ENCODE measurements around the gene SNX5. TPM values are rescaled to one million over a fixed set of nuclear protein-coding genes. Genes with fewer than 3 reads are reported as not detected.

SNX5 gene
- total and polyA plus RNA-seq, 2 donors (not counting 1 experiment from before 2014, with no cell fraction given): 97.8 to 128 TPM

DNA sequence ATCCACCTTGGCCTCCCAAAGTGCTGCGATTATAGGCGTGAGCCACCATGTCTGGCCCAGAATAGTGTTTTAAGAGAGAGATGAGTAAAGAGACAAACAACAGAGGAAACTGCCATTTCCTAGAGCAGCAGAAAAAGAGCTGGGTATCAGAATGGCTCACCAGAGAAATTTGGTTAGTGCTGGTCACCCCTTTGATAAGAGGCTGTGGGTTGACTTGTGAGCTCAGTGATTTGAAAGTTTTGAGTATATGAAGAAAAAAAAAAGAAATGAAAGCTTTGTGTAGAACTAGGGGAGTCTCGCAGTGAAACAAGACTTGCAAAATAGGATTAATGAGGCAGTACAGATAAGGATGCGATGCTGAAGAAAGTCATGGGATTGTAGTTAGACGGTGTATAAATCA is 29.9 kb upstream of the SNX5 start:
- DNase-seq (no peak), ATAC-seq (ENCODE audit: low read depth) (no peak)
- H3K4me3 Mint-ChIP-seq: no peak overlapping the region
- no peaks in the 10 kb centered on the region for H3K36me3 ChIP-seq (replicated peaks in 1 of 2; ENCODE audit: control extremely low read depth in 1 of 2, control insufficient read depth in 1 of 2, extremely low read depth in 1 of 2, insufficient read depth in 2 of 2, low read length in 1 of 2)
- intact Hi-C loops (cut with micrococcal nuclease): loop anchor here (5.0 kb wide), 1 partner anchor 41 kb away; no protein-coding TSS in a partner anchor
- no peaks in the 10 kb centered on the region for H4K20me1 ChIP-seq (ENCODE audit: control insufficient read depth, insufficient read depth, low read length, poor library complexity, severe bottlenecking)
- ChIA-PET CTCF (interaction anchor here (0.6 to 8.0 kb wide), 14 partner anchors 9 to 494 kb away, joined by 3 to 54 read pairs (median 4); partner anchors contain the start of gene RRBP1), POLR2A (interaction anchor here (0.9 kb wide), 1 partner anchor 35 kb away, joined by 6 read pairs; no protein-coding TSS in a partner anchor)
- 78% methylated on average over 5 of the region's 5 CpGs for WGBS (ENCODE audit: insufficient coverage)
- no peak overlapping the region for H3K9ac ChIP-seq (ENCODE audit: low read length)
- peaks cover 3% of the 10 kb centered on the region for H3K27me3 Mint-ChIP-seq
- H3K27ac Mint-ChIP-seq: no peak overlapping the region
- no peak for TF ChIP-seq EZH2 (IDR thresholded peaks at IDR 0.05; ENCODE audit: borderline replicate concordance, insufficient read depth, low read depth, low read length, poor library complexity, severe bottlenecking)
- TF ChIP-seq, protein P1, sequence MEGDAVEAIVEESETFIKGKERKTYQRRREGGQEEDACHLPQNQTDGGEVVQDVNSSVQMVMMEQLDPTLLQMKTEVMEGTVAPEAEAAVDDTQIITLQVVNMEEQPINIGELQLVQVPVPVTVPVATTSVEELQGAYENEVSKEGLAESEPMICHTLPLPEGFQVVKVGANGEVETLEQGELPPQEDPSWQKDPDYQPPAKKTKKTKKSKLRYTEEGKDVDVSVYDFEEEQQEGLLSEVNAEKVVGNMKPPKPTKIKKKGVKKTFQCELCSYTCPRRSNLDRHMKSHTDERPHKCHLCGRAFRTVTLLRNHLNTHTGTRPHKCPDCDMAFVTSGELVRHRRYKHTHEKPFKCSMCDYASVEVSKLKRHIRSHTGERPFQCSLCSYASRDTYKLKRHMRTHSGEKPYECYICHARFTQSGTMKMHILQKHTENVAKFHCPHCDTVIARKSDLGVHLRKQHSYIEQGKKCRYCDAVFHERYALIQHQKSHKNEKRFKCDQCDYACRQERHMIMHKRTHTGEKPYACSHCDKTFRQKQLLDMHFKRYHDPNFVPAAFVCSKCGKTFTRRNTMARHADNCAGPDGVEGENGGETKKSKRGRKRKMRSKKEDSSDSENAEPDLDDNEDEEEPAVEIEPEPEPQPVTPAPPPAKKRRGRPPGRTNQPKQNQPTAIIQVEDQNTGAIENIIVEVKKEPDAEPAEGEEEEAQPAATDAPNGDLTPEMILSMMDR (IDR thresholded peaks at IDR 0.05): no peak
- no peak overlapping the region for H2AFZ ChIP-seq (ENCODE audit: insufficient read depth, low read depth, low read length, poor library complexity, severe bottlenecking)
- no peaks in the 10 kb centered on the region for H3K9me3 ChIP-seq (ENCODE audit: control extremely low read depth in 1 of 3, control insufficient read depth in 2 of 3, insufficient read depth in 1 of 3, low read length in 2 of 3)
- H3K27me3 ChIP-seq (replicated peaks in 1 of 4; ENCODE audit: control extremely low read depth in 1 of 4, control insufficient read depth in 3 of 4, insufficient read depth in 4 of 4, low read length in 3 of 4): no peaks in the 10 kb centered on the region
- no peaks in the 10 kb centered on the region for H3K9me3 Mint-ChIP-seq (ENCODE audit: insufficient read depth)
- peaks cover 24 to 26% of the 10 kb centered on the region in 2 donors for H3K4me1 ChIP-seq (ENCODE audit: control insufficient read depth in 2 of 2, insufficient read depth in 2 of 2, low read length in 2 of 2)
- H3K4me3 ChIP-seq (ENCODE audit: control extremely low read depth in 1 of 5, extremely low read depth in 1 of 5, insufficient read depth in 1 of 5, low read depth in 2 of 5, low read length in 4 of 5): no peak overlapping the region
- no peaks in the 10 kb centered on the region for H3K79me2 ChIP-seq (ENCODE audit: control insufficient read depth, insufficient read depth, low read length)
- H3K27ac ChIP-seq (ENCODE audit: low read length in 2 of 2): no peak overlapping the region
- peaks cover 23% of the 10 kb centered on the region for H3K4me1 Mint-ChIP-seq
- H3K4me2 ChIP-seq (replicated peaks; ENCODE audit: low read depth, low read length, poor library complexity, severe bottlenecking): no peak overlapping the region
